Fibroblast of gingiva (primary cell): Measurements from ENCODE around the gene UQCRQ.

Source experiments
- DNase-seq: peaks from one replicate; pipeline ENCODE4 v3.0.0-alpha.2; 2011; ENCODE audit warnings: low read depth

The UQCRQ gene

GRCh38 chr5:132915681-132916080, 49.2 kb downstream of the UQCRQ start:
- DNase-seq = no peak

GRCh38 chr5:132916086-132916485, 49.6 kb downstream of the UQCRQ start:
- no peak for DNase-seq
